GM19468 (cell line): Measurements from ENCODE around the gene LSR.

Experiments used
- ATAC-seq: cut with Tn5 transposase; IDR thresholded peaks from one replicate; pipeline ENCODE4 v1.9.1; 2021; ENCODE audit warnings: mild to moderate bottlenecking, moderate library complexity, moderate number of reproducible peaks; ENCODE audit not compliant: unreplicated experiment; ENCODE audit errors: extremely low read depth

LSR gene

DNA sequence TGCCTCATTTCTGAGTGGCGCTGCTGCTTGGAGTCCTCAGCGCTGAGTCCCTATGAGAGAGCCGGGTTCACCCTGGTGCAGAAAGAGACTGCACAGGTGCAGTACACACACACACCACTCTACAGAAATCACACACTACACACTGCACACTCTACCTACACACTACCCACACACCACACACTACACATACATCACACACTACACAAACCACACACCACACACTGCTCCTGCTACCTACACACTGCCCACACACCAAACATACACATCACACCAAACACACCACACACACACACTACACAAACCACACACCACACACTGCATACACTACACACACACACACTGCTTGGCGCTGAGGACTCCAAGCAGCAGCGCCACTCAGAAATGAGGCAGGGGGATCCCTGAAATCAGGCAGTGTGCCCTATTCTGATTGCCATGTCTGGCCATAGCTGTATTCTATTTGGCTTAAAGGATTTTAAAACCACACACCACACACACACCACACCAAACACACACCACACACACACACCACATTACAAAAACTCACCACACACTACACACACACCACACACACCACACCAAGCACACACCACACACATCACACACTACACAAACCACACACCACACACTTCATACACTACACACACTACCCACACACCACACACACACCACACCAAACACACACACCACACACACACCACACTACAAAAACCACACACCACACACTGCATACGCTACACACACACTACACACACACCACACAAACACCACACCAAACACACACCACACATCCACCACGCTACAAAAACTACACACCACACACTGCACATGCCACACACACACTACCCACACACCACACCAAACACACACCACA lies 48.1 kb downstream of the LSR start:
- no peak for ATAC-seq

DNA sequence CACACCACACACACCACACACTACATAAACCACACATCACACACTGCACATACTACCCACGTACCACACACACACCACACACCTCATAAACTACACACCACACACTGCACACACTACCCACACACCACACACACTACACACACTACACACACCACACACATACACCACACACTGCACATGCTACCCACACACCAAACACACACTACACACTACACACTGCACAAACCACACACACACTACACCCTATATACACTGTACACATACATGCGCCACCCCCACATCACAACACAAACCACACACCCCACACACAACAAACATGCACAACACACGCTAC lies 48.7 kb downstream of the LSR start:
- no peak for ATAC-seq

DNA sequence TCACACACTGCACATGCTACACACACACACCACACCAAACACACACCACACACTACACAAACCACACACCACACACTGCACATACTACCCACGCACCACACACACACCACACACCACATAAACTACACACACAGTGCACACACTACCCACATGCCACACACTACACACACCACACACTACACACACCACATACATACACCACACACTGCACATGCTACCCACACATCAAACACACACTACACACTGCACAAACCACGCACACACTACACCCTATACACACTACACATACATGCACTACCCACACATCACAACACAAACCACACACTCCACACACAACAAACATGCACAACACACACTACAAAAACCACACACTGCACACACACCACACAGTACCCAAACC lies 49.1 kb downstream of the LSR start:
- ATAC-seq, result no peak

DNA sequence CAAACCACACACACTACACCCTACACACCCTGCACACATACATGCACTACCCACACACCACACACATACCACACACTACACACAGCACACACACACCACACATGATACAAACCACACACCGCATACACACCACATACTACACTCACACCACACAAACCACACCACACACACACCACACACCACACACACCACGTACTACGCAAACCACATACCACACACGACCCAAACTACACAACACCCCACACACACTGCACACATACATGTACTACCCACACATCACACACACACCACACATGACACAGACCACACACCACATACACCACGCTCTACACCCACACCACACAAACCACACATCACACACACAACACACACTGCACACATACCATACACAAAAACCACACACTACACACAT lies 49.8 kb downstream of the LSR start:
- ATAC-seq, result no peak

DNA sequence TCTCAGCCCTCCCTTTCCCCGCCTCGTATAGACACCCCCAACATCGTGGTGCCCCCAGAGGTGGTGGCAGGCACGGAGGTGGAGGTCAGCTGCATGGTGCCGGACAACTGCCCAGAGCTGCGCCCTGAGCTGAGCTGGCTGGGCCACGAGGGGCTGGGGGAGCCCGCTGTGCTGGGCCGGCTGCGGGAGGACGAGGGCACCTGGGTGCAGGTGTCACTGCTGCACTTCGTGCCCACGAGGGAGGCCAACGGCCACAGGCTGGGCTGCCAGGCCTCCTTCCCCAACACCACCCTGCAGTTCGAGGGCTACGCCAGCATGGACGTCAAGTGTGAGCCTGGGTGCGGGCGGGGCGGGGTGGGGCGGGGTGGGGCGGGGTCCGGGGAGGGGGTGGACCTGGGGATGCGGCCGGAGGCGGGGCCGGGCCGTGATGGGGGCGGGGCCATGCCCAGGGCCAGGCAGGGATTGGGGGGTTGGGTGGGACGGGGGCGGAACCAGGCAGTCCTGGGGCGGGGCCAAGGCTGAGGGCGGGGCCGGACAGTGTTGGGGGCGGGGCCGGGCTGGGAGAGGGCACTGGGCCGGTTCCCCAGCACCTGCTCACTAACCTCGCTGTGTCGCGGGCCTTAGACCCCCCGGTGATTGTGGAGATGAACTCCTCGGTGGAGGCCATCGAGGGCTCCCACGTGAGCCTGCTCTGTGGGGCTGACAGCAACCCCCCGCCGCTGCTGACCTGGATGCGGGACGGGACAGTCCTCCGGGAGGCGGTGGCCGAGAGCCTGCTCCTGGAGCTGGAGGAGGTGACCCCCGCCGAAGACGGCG lies 50.9 kb downstream of the LSR start:
- no peak for ATAC-seq

DNA sequence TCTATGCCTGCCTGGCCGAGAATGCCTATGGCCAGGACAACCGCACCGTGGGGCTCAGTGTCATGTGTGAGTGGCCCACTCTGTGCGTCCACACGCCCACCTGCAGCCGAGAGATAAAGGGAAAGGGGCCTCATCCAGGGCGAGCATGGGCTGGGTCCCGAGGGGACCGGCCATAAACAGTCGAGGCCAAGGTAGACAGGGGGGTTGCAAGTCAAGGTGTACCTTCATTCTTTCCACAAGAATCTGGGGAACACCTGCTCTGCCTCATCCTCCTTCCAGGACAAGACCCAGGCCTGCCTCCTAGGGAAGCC lies 51.5 kb downstream of the LSR start:
- ATAC-seq, result no peak

DNA sequence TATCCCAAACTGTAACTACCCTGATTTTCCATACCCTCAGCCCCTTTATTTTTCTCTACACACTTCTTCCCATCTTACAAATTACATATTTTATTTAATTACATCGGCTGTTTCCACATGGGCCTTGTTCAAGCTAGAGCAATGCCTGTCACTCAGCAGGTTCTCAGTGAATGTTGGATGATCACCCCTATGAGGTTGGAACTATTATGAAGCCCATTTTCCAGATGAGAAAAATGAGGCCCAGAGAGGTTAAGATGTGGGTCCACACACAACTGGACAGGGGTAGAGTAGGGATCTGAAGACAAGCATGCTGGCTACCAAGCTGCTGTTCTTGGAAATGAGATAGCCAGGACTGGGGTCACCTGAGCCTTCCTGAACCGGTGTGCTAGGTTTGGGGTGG lies 53.2 kb downstream of the LSR start:
- no peak for ATAC-seq

DNA sequence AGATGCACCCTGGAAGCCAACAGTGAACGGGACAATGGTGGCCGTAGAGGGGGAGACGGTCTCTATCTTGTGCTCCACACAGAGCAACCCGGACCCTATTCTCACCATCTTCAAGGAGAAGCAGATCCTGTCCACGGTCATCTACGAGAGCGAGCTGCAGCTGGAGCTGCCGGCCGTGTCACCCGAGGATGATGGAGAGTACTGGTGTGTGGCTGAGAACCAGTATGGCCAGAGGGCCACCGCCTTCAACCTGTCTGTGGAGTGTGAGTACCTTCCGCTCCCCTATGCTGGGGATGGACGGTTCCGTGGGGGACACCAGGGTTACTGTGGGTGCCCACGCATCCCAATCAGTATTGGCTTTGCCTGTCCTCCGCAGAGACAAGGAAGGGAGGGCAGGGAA lies 53.6 kb downstream of the LSR start:
- ATAC-seq, result no peak

DNA sequence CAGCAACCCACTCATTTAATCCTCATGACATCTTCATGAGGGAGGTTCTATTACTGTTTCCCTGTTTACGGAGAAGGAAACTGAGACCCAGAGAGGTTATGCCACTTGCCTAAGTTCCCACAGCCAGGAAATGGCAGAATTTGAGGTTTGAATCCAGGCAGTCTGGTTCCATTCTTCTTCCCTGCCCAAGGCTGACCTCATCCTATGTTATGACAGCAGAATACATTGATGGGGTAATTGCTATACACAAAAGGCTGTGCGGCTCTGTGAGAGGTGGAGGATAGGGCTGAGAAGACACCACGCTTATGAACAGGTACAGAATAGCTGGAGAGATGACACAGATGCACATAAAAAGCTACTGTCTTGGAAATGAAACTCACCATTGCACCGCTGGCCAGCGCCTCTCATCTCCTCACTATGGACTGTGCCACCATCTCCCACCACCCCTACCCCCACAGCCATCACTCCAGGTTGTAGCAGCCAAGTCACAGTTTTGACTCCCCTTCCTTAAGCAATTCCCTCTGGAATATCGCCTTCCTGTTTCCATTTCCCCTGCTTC lies 54.6 kb downstream of the LSR start:
- no peak for ATAC-seq

DNA sequence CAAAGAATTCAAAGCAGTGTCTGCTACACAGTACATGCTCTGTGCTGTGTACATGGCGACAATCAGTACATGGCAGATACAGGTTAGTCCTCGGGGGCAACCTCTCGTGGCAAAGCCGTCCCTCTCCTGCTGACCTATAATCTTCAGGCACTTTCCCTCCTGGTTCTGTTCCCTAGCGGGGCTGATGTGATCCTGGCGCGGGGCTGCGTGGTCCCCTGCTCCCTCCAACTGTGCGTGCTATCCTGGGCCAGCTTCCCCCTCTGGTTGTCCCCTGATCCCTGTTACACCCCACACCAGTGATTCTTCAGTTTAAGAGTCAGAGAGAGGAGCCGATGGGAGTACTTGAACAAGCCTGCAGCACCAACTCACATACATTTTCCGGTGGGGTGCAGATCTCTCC lies 55.2 kb downstream of the LSR start:
- no peak for ATAC-seq

DNA sequence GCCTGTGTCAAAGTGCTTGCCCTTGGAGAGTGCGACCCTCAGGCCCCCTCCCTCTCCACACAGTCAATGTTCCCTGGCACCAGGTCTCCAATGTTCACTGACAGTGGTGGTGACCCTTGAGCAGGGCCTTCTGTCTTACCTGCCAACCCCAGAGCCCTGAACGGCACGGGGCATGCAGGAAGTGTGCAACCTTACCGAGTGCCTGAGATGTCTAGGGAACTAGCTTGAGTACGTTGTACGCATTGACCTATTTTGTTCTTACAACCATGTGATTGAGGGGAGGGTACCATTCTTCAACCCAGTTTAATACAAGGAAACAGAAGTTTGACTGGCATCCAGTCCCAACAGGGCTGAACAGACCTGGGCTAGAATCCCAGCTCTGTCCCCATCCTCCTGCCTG lies 56.4 kb downstream of the LSR start:
- ATAC-seq, result no peak

DNA sequence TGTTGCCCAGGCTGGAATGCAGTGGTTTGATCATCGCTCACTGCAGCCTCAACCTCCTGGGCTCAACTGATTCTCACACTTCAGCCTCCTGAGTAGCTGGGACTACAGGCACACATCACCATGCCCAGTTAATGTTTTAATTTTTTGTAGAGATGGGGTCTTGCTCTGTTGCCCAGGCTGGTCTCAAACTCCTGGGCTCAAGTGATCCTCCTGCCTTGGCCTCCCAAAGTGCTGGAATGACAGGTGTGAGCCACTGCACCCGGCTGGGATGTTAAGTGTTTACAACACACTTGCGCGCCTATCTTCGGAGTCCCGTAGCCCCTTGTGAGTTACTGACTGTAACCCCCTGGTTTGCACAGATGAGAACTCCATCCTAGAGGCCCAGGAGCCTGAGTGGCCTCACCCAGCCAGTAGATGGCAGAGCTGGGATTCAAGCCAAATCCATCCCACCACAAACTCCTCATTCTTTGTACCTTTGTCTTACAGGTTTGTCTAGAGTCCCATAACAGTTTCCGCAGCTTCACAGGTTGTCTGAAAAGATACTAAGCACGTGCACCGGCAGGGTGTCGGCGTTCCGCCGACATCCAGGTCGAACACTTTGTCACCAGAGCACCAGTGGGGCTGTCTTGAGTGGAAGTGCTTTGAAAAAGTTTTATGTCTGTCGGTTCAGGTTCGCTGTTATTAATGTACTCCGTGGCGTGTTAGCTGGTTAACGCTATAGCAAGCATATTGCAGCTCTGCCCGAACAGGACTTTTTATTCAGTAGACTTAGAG lies 57.9 kb downstream of the LSR start:
- no peak for ATAC-seq

DNA sequence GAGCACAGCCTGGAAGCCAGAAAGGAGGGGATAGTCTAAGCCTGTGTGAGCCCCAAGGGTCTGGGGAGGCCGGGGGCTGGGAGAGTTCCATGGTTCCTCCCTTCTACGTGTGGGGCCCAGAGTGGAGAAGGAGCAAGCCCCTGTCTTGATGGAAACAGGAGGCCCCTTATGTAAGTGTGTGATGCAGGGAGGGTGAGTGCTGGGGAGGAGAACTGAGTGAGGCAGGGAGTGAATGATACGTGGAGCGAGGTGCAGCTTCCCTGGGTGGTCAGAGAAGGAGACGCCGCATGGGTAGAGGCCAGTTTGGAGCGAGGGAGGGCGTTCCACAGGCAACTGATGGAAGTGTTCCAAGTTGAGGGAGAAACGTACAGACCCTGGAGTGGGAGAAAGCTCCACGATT lies 59.1 kb downstream of the LSR start:
- no peak for ATAC-seq

DNA sequence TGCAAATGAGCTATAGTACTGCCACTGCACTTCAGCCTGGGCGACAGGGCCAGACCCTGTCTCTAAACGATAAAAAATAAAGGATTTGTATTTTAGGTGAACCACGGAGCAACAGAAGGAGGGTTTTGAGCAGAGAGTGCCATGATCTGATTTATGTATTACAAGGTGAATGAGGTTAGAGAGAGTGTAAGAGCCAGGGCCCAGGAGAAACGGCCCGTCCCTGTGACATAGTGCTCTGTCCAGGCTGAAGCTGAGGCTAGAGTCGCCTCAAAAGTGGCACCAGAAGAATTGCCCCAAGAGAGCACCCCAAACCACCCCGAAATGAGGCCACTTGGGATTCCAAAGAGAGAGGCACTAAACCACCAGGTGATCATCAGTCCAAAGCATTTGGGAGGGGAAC lies 60.1 kb downstream of the LSR start:
- no peak for ATAC-seq

DNA sequence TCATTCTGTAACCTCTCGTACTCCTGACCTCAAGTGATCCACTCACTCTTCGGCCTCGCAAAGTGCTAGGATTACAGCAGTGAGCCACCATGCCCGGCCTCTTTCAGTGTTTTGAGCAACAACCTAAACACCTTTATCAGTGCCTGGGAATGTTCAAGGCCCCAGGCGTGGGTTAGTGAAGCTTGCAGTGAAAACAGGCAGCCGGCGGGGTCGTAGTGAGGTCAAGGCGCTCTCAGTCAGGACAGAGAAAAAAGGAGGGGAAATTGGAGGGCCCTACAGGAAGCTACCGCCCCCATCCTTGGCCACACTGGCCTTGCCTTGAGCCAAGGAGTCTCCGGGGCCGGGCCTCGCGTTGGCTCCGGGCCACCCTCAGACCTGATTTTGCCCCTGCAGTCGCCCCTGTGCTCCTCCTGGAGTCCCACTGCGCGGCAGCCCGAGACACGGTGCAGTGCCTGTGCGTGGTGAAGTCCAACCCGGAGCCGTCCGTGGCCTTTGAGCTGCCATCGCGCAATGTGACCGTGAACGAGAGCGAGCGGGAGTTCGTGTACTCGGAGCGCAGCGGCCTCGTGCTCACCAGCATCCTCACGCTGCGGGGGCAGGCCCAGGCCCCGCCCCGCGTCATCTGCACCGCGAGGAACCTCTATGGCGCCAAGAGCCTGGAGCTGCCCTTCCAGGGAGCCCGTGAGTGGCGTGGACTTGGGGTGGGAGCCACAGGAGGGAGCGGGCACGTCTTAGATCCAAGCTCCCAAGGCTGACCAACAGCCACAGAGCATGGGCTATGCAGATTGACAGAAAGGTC lies 60.9 kb downstream of the LSR start:
- ATAC-seq, result no peak

DNA sequence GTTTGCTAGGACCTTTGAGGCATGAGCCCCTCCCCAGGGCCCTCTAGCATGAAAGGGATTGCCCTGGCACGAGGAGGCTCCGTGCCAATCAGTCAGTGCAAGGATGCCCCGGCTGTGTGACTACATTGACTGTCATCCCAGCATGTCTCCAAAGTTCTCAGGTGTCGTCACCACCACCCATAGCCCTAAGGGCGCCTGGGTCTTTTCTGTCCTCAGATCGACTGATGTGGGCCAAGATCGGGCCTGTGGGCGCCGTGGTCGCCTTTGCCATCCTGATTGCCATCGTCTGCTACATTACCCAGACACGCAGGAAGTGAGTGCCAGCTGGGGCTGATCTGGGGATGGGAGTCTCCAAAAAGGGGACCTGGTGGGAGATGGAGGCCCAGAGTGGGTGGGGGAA lies 61.5 kb downstream of the LSR start:
- no peak for ATAC-seq

DNA sequence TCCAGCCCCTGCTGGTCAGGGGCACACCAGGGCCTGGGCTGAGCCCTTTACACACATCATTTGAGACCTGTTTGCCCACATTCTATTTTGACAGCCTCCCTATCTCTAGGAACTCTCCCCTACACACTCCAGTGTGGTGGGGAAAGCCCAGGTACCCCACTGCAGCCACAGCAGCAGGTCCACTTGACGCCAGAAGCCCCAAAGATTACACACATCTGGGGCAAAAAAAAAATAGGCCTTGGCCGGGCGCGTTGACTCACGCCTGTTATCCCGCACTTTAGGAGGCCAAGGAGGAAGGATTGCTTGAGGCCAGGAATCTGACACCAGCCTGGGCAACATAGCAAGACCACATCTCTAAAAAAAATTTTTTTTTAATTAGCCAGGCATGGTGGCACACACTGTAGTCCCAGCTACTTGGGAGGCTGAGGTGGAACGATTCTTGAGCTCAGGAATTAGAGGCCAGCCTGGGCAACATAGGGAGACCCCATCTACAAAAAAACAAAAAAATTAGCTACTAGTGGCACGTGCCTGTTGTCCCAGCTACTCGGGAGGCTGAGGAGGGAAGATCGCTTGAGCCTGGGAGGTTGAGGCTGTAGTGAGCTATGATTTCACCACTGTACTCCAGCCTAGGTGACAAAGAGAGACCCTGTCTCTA lies 62.1 kb downstream of the LSR start:
- ATAC-seq, result no peak

DNA sequence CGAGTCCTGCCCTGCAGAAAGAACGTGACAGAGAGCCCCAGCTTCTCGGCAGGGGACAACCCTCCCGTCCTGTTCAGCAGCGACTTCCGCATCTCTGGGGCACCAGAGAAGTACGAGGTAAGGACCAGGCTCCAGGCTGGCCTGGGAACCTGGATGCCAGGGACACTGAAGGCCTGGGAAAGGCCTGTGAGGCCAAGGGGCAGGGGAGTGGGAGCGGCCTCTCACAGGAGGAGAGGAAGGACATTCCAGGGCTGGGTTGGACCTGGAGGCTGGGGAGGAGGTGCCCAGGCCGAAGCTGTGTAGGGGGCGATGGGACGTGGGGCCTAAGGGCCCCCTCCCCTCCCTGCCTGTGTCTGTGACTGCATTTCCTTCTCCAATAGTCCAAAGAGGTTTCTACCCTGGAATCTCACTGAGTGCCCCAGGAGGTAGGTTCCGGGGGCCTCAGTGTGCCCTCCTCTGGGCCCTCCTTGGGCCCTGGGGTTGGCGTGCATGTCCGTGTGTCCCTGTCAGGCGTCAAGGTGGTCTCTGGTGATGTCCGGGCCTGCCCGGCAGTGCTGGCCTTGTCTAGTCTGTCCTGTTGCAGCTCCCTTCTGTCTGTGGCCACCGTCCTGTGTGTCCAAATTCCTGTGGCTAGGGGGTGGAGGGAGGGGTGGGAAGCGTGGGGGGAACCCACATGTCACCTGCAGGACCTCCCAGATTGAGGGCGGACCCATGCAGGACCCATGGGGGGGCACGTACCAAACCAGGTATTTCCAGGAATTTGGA lies 63.3 kb downstream of the LSR start:
- ATAC-seq, result no peak

DNA sequence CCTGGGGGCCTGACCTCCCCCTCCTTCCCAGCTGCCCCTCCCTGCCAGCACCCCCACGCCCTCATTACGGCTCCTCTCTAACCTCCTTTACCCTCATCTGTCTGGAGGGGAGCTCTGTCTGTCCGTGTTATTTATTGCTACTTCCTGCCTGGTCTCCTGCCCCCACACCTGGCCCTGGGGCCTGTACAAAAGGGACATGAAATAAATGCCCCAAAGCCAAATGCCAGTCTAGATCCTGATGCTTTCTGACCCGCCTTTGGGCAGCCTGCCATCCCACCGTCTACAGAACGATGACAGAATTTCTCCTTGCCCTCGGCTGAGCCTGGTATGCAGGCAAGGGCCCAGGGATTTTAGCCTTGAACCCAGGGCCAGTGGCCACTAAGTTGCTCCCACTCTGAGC lies 64.8 kb downstream of the LSR start:
- no peak for ATAC-seq
